ENCODE data around the gene STARD5.

STARD5 gene

GRCh38 chr15:81303244-81304225, 20.4 kb downstream of the STARD5 start:
- H3K9me3 ChIP-seq, result no peaks in the 10 kb centered on the region
- peak overlapping the region; percentile 78 for H3K27ac ChIP-seq
- peaks cover 90% of the 10 kb centered on the region for H3K36me3 ChIP-seq
- H3K27me3 ChIP-seq, result no peaks in the 10 kb centered on the region
- no peak overlapping the region for H3K4me3 ChIP-seq
- peak overlapping the region; percentile 47; the same call in 1 of the 2 replicates for H3K9ac ChIP-seq
- TF ChIP-seq Cebpa-rat (IDR thresholded peaks at IDR 0.05), result no peak
- H4K20me1 ChIP-seq, result no peaks in the 10 kb centered on the region
- peaks cover 66% of the 10 kb centered on the region for H3K4me1 ChIP-seq
- peak overlapping the region; percentile 98 for H3K4me2 ChIP-seq

DNA sequence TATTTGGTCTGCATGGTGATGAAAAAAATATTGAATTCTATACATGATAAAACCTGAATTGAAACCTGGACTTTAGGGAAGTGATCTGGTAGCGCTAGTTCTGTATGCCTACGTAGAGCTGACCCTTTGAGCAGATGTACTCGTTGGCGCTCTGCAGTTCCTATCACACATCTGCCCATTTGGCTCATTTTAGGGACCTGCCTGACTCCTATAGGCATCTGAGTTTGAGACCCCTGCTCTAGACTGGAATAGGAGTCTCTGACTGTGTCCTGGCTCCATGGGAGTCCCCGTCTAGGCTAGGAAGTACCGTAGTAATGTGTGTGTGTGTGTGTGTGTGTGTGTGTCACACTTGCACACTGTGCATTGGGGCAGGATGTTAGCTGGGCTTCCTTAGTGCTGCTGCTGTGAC, 21.2 kb downstream of the STARD5 start:
- Histone ChIP-seq H3K4me3 (no peak overlapping the region), H4K20me1 (no peaks in the 10 kb centered on the region), H3K27ac (peak overlapping the region; percentile 78), H3K27me3 (no peaks in the 10 kb centered on the region), H3K4me1 (peaks cover 75% of the 10 kb centered on the region), H3K9me3 (no peaks in the 10 kb centered on the region), H3K9ac (no peak overlapping the region), H3K36me3 (peaks cover 82% of the 10 kb centered on the region), H3K4me2 (peak overlapping the region; percentile 98)
- TF ChIP-seq Cebpa-rat (IDR thresholded peaks at IDR 0.05), result no peak

DNA sequence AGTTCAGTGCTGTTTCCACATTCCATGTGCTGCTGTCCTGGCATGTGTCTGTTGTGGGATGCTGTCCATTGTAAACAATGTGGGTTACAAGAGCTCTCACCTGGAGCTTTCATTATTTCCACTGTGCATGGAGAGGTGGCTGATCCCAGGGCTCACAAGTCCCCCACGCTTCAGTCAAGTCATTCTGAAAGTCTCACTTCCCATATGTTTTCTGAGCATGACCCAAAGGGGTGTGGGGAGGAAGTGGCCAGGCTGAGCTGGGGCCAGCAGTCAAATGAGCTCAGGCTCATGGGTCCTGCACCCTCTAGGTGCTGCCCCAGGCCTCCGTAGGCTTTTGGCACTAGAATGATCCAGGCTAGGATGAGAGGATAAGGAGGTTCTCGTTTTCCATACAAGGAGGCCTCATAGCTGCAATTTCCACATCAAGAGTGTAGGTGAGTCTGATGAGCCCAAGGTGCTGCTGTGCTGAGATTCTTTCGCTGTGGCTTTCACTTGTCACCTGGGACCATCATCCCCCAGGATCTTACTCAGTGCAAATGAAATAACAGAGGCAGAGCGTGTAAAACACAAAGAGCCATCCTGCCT, 22.0 kb downstream of the STARD5 start:
- no peak overlapping the region for H3K4me3 ChIP-seq
- H3K4me2 ChIP-seq, result peak overlapping the region; percentile 98
- peak overlapping the region; percentile 32 for H3K27ac ChIP-seq
- TF ChIP-seq Cebpa-rat (IDR thresholded peaks at IDR 0.05), result no peak
- peaks cover 83% of the 10 kb centered on the region for H3K4me1 ChIP-seq
- H3K27me3 ChIP-seq, result no peaks in the 10 kb centered on the region
- no peaks in the 10 kb centered on the region for H3K9me3 ChIP-seq
- no peak overlapping the region for H3K9ac ChIP-seq
- peaks cover 74% of the 10 kb centered on the region for H3K36me3 ChIP-seq
- no peaks in the 10 kb centered on the region for H4K20me1 ChIP-seq

DNA sequence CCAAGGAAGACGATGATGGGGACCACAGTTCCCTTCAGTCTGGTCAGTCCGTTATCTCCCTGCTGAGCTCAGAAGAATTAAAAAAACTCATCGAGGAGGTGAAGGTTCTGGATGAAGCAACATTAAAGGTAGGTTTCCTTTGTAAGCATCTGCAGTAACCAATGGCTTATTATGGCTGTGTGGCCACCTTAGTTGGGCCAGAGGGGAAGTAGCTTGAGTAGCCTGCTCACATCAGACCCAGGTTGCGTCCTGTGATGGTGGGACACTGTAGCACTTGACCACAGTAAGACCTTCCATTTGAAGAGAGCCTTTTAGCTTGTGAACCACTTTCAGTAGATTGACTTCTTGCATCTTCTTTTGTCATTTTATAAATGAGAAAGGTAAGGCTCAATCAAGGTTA, 22.6 kb downstream of the STARD5 start:
- Histone ChIP-seq H3K9me3 (no peaks in the 10 kb centered on the region), H3K9ac (no peak overlapping the region), H3K4me3 (no peak overlapping the region), H3K27ac (peak overlapping the region; percentile 32; the same call in 1 of the 2 replicates), H3K36me3 (peaks cover 69% of the 10 kb centered on the region), H3K4me2 (peak overlapping the region; percentile 98), H3K4me1 (peaks cover 86% of the 10 kb centered on the region), H4K20me1 (no peaks in the 10 kb centered on the region), H3K27me3 (no peaks in the 10 kb centered on the region)
- TF ChIP-seq Cebpa-rat (IDR thresholded peaks at IDR 0.05), result no peak

GRCh38 chr15:81299630-81300273, 24.2 kb downstream of the STARD5 start:
- Histone ChIP-seq H3K36me3 (peaks cover 52% of the 10 kb centered on the region), H3K27me3 (no peaks in the 10 kb centered on the region), H3K4me1 (peaks cover 98% of the 10 kb centered on the region), H3K27ac (peak overlapping the region; percentile 85), H3K4me3 (peak overlapping the region; percentile 68), H3K9ac (peak overlapping the region; percentile 69), H4K20me1 (no peaks in the 10 kb centered on the region), H3K9me3 (no peaks in the 10 kb centered on the region), H3K4me2 (peak overlapping the region; percentile 98)
- no peak for TF ChIP-seq Cebpa-rat (IDR thresholded peaks at IDR 0.05)

DNA sequence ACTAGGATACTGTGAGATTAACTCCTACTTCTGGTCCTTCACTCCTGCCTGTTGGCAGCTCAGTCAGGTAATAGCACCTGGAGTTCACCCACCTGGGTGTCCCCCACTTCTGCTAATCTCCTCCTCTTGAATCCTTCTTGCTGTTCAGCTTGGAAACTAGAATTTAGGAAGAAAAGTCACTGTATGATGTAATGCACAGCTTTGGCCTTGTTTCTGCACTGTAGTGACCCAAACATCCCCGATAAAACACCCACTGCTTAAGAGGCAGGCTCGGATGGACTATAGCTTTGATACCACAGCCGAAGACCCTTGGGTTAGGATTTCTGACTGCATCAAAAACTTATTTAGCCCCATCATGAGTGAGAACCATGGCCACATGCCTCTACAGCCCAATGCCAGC, 24.8 kb downstream of the STARD5 start:
- Histone ChIP-seq H3K36me3 (peaks cover 46% of the 10 kb centered on the region), H3K9ac (peak overlapping the region; percentile 69; the same call in 1 of the 2 replicates), H3K4me2 (peak overlapping the region; percentile 98), H4K20me1 (no peaks in the 10 kb centered on the region), H3K4me1 (peaks cover 98% of the 10 kb centered on the region), H3K4me3 (peak overlapping the region; percentile 68), H3K27me3 (no peaks in the 10 kb centered on the region), H3K9me3 (no peaks in the 10 kb centered on the region), H3K27ac (peak overlapping the region; percentile 85)
- no peak for TF ChIP-seq Cebpa-rat (IDR thresholded peaks at IDR 0.05)

DNA sequence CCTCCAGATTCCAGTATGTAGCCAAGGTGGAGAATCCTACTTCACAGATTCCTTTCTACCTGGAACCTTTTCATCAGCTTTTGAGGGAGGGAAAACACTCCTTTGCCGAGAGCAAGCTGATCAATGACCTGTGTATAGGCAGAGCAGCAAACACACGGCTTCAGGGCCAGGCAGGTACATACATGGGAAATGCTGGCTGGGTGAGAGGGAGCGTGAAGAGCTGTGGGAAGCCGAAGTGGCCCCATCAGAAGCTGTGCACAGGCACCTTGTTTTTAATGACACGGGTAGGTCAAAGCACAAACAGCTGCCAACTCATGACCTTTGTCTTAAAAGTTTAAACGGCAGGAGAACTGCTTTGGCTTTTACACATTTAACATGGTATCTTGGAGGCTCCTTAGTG, 25.3 kb downstream of the STARD5 start:
- Histone ChIP-seq H4K20me1 (no peaks in the 10 kb centered on the region), H3K4me3 (peak overlapping the region; percentile 68), H3K27ac (peak overlapping the region; percentile 85), H3K4me1 (peaks cover 98% of the 10 kb centered on the region), H3K9ac (peak overlapping the region; percentile 69), H3K9me3 (no peaks in the 10 kb centered on the region), H3K4me2 (peak overlapping the region; percentile 98), H3K36me3 (peaks cover 42% of the 10 kb centered on the region), H3K27me3 (no peaks in the 10 kb centered on the region)
- no peak for TF ChIP-seq Cebpa-rat (IDR thresholded peaks at IDR 0.05)

DNA sequence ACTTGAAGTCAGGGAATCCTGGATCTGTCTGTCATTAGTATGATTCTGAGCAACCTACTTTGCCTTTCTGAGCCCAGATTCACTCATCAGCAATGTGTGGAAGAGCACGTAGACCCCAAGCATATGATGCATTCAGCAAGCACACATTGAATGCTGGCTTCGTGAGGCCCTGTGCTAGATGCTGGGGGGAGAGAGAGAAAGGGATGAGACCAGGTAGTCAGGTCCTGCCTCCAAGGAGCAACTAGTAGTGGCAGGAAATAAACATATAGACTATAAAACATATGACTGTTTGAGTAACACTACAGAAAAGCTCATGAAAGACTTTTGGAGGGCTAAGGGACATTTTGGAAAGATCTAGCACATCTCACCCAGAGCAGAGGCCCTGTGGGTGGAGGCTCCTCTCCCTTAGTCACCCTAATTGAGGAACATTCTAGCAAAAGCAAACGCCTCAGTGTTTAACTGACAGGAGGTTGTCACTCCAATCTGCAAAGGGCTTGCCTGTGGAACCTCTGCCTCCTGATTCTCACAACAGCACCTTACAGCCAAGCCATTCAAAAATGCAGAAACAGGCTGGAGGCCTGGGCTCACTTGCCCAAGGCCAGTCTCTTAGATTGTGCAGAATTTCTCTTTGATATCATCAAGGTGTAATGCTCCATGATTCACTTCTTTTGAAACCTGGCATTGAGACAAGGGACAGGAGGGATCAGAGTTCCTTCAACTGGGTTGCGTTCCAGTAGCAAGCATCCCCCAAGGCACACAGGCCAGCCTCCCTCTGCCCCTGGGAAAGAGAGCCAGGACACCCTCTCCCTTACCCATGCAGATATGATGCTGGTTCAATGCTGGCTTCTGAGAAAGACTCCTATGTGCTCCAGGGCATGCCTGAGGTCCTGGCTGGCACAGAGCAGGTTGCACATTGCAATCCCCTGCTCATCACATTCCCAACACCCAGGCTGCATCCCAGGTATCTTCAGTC, 26.1 kb downstream of the STARD5 start:
- Histone ChIP-seq H3K4me2 (peak overlapping the region; percentile 98), H3K9ac (peak overlapping the region; percentile 69), H3K27ac (peak overlapping the region; percentile 85), H3K27me3 (no peaks in the 10 kb centered on the region), H3K36me3 (peaks cover 35% of the 10 kb centered on the region), H3K4me3 (peak overlapping the region; percentile 68), H3K4me1 (peaks cover 98% of the 10 kb centered on the region), H4K20me1 (no peaks in the 10 kb centered on the region), H3K9me3 (no peaks in the 10 kb centered on the region)
- TF ChIP-seq Cebpa-rat (IDR thresholded peaks at IDR 0.05), result no peak

DNA sequence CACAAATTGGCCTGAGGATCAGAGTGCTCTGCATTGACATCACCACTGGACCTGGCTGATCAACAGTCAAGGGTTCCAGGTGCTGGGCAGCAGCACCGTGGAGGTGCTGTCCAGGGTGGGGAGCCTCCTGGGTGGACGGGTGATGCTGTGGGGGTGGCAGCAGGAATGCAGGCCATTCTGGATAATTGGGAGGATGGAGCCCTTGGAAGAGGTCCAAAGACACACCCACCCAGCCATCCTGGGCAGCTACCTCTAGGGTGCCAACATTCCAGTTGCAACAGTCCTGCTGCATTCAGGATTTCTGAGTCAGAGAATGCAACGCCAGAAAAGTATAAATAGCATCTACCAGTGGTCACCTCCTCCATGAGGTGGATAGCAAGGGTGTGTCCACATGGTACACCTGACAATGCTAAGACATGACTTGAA, 26.8 kb downstream of the STARD5 start:
- Histone ChIP-seq H3K27me3 (no peaks in the 10 kb centered on the region), H3K27ac (peak overlapping the region; percentile 85), H3K4me3 (peak overlapping the region; percentile 68), H4K20me1 (no peaks in the 10 kb centered on the region), H3K4me2 (peak overlapping the region; percentile 98), H3K4me1 (peaks cover 98% of the 10 kb centered on the region), H3K9ac (peak overlapping the region; percentile 69), H3K9me3 (no peaks in the 10 kb centered on the region), H3K36me3 (peaks cover 28% of the 10 kb centered on the region)
- no peak for TF ChIP-seq Cebpa-rat (IDR thresholded peaks at IDR 0.05)

All from BLaER1 (cell line).